Pancreas (tissue), 10 donors: ENCODE measurements around the gene SETDB1. TPM values are rescaled to one million over a fixed set of nuclear protein-coding genes. Genes with fewer than 3 reads are reported as not detected.

Experiments used
- ATAC-seq, 4 donors: fragments of 200-7000 bp; cut with Tn5 transposase; one replicate each; pipeline versions ENCODE4 v1.8.0 to v1.9.1; 2020; ENCODE audit warnings: mild to moderate bottlenecking in 4 of 4, moderate library complexity in 4 of 4
- DNase-seq, 6 donors: peaks; one replicate each; pipeline ENCODE4 v3.0.0-alpha.2; 2020
- FAIRE-seq: peaks from 2 replicates; lab custom pipeline; 2012; peaks lifted over from hg19 to GRCh38; lab: Jason Lieb, UNC
- H3K27ac ChIP-seq, 4 donors: fragments of 200-600 bp; sonication (generic); 1 replicate in 3 of 4; 2 replicates in 1 of 4; pipeline versions ENCODE4 v1.5.0 to v1.8.0; 2020
- H3K27me3 ChIP-seq, 4 donors: fragments of 200-600 bp; one replicate each; pipeline ENCODE4 v1.8.0; 2021
- H3K36me3 ChIP-seq, 3 donors: fragments of 200-600 bp; sonication (generic) in 1 of 3; one replicate each; pipeline versions ENCODE4 v1.5.0 to v1.8.0; 2020 to 2021
- H3K4me1 ChIP-seq, 3 donors: fragments of 200-600 bp; one replicate each; pipeline ENCODE4 v1.8.0; 2021
- H3K4me3 ChIP-seq, 4 donors: fragments of 200-600 bp; sonication (generic) in 2 of 4; one replicate each; pipeline versions ENCODE4 v1.5.0 to v1.8.0; 2020 to 2021
- H3K9me3 ChIP-seq, 4 donors: fragments of 200-600 bp; one replicate each; pipeline ENCODE4 v1.8.0; 2021
- CTCF ChIP-seq, 4 donors: fragments of 200-600 bp; sonication (generic) in 3 of 4; IDR thresholded peaks; one replicate each; pipeline versions ENCODE4 v1.5.0 to v1.8.0; 2021; ENCODE audit warnings: antibody characterized with exemption in 4 of 4
- WGBS, 2 donors: extraction: QIAGEN DNeasy Blood & Tissue Kit; methylation state at CpG; one replicate each; pipeline ENCODE4 v1.1.7; 2013; 5-methylcytosine and 5-hydroxymethylcytosine counted together
- intact Hi-C, 3 donors: fragments of 100-400 bp; cut with DNase I; formaldehyde crosslinking; loops; one replicate each; pipeline versions ENCODE4 v1.11.1 to v1.14.2; 2022
- polyA plus RNA-seq, 2 donors: library from polyadenylated mRNA; stranded (reverse); fragments of 200-250 nt; gene quantifications; one replicate each; pipeline ENCODE4 v1.2.3, GENCODE V29; 2013
- total RNA-seq, 6 donors: library from RNA; stranded (reverse); fragmentation: NEBNext Ultra II Directional in 4 of 6; extraction: Animal tissue kit (Norgen Biotek cat#: 25700) in 4 of 6; gene quantifications; one replicate each; pipeline versions ENCODE4 v1.2.1 to v1.2.4, GENCODE V29; 2021 to 2023
- donor health status: healthy with polysubstance abuse.
- donor health status: DM: no; HTN: no; CAD: no; lungs with moderate emphysema.
- donor health status: DM: no; HTN: no; CAD: no.
- donor health status: control.
- donor health status: control.
- donor health status: Bipolar disorder and iron deficiency.
- donor health status: DM: yes; HTN: yes; CAD: no.
- donor health status: DM: no; HTN: no; CAD: no.
- donor health status: DM: no; HTN: no; CAD: no.
- donor health status: DM: yes; HTN: yes; CAD: no.

The SETDB1 gene
- total and polyA plus RNA-seq, 8 donors = 15.2 to 25.5 (median 20.9) TPM

GRCh38 chr1:150902346-150902745 lies 23.8 kb upstream of the SETDB1 start:
- H3K4me3 ChIP-seq = no peak overlapping the region
- intact Hi-C loops = no loop called here
- no peaks in the 10 kb centered on the region for H3K36me3 ChIP-seq
- DNase-seq = no peak
- ATAC-seq = no peak
- WGBS, 2 donors = 86 to 97% methylated on average over 5 of the region's 5 CpGs
- no peak overlapping the region for H3K27ac ChIP-seq
- no peak for TF ChIP-seq CTCF (IDR thresholded peaks at IDR 0.05)
- H3K27me3 ChIP-seq = no peaks in the 10 kb centered on the region
- no peaks in the 10 kb centered on the region for H3K9me3 ChIP-seq
- no peak for FAIRE-seq
- H3K4me1 ChIP-seq = no peaks in the 10 kb centered on the region

DNA sequence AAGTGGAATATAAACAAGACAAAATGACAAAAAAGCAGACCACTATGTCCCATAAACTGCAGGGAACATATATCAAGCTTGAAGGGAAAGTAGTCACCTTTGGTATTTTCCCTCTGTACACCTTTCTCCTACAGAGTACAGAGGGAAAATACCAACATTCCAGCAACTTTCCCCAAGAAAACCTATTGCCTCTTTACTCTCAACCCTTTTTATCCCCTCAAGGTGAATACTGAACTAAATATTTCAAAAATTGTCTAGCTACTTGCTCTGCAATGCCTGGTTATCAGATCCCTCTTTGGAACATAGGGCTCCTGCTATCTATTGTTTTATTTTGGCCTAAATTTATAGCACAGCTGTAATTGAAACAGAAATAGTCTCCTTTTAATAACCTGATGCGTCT lies 23.4 kb upstream of the SETDB1 start:
- Histone ChIP-seq H3K36me3 (no peaks in the 10 kb centered on the region), H3K4me1 (no peaks in the 10 kb centered on the region), H3K27me3 (no peaks in the 10 kb centered on the region), H3K9me3 (no peaks in the 10 kb centered on the region), H3K4me3 (no peak overlapping the region), H3K27ac (no peak overlapping the region)
- DNase-seq (no peak), ATAC-seq (no peak), FAIRE-seq (no peak)
- no peak for TF ChIP-seq CTCF (IDR thresholded peaks at IDR 0.05)
- 76 to 85% methylated on average over 1 of the region's 1 CpG for WGBS, 2 donors
- intact Hi-C loops = no loop called here

GRCh38 chr1:150905301-150905700 lies 20.9 kb upstream of the SETDB1 start:
- TF ChIP-seq CTCF (IDR thresholded peaks at IDR 0.05) = no peak
- ATAC-seq (no peak), FAIRE-seq (no peak), DNase-seq (no peak)
- H3K36me3 ChIP-seq = no peaks in the 10 kb centered on the region
- no peak overlapping the region for H3K4me3 ChIP-seq
- no peaks in the 10 kb centered on the region for H3K4me1 ChIP-seq
- WGBS, 2 donors = 88 to 89% methylated on average over 6 of the region's 6 CpGs
- intact Hi-C loops = no loop called here
- H3K9me3 ChIP-seq = no peaks in the 10 kb centered on the region
- H3K27me3 ChIP-seq = no peaks in the 10 kb centered on the region
- H3K27ac ChIP-seq = no peak overlapping the region

DNA sequence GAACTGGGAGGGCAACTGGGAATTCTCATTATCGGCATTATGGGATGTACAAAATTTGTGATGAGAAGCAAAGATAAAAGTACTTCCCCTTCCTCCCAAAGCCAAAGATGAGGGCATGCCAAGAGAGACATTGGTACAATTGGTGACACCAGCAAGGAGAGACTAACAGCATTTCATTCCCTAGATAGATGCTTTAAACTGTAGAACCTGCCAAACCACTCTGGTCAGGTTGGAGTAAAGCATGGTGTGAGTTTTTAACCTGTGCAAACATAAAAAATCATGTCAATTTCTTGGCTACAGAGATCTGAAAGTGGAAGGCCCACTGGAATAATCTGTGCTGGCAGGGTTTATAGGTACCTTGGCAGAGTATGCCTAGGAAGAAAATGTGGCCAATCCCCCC lies 19.8 kb upstream of the SETDB1 start:
- ATAC-seq (peak in 3 of 4 donors; percentile 35 to 40 (median 35)), DNase-seq (no peak), FAIRE-seq (no peak)
- H3K4me1 ChIP-seq = no peaks in the 10 kb centered on the region
- no peaks in the 10 kb centered on the region for H3K9me3 ChIP-seq
- TF ChIP-seq CTCF (IDR thresholded peaks at IDR 0.05) = no peak
- intact Hi-C loops = no loop called here
- H3K27ac ChIP-seq = no peak overlapping the region
- H3K4me3 ChIP-seq = no peak overlapping the region
- H3K36me3 ChIP-seq = no peaks in the 10 kb centered on the region
- no peaks in the 10 kb centered on the region for H3K27me3 ChIP-seq
- 82 to 91% methylated on average over 1 of the region's 1 CpG for WGBS, 2 donors

GRCh38 chr1:150906813-150907212 lies 19.4 kb upstream of the SETDB1 start:
- 50 to 70% methylated on average over 2 of the region's 2 CpGs for WGBS, 2 donors
- intact Hi-C loops = no loop called here
- no peak for TF ChIP-seq CTCF (IDR thresholded peaks at IDR 0.05)
- ATAC-seq (no peak), DNase-seq (no peak), FAIRE-seq (no peak)
- Histone ChIP-seq H3K9me3 (no peaks in the 10 kb centered on the region), H3K4me1 (no peaks in the 10 kb centered on the region), H3K27ac (no peak overlapping the region), H3K36me3 (no peaks in the 10 kb centered on the region), H3K27me3 (no peaks in the 10 kb centered on the region), H3K4me3 (no peak overlapping the region)
